SU-DHL-6 (cell line): ENCODE data around the gene CWF19L2.

ENCODE experiments used
- H2AFZ ChIP-seq: fragments of 200-600 bp; sonication (generic); 2 replicates; pipeline ENCODE4 v1.6.1; 2014; ENCODE audit warnings: low read depth, mild to moderate bottlenecking, moderate library complexity, mixed read lengths, antibody characterized with exemption, low read length; ENCODE audit not compliant: severe bottlenecking
- H3F3A ChIP-seq: fragments of 200-600 bp; shearing (Covaris generic); 2 replicates; pipeline ENCODE4 v1.6.0; 2016; ENCODE audit warnings: antibody characterized with exemption, mild to moderate bottlenecking; ENCODE audit not compliant: insufficient read depth
- H3K27ac ChIP-seq: fragments of 200-600 bp; sonication (generic); 2 replicates; pipeline ENCODE4 v1.5.1; 2016; ENCODE audit warnings: low read depth, mild to moderate bottlenecking, low read length, moderate library complexity, mixed read lengths
- H3K27me3 ChIP-seq: fragments of 200-600 bp; sonication (generic), shearing (Covaris generic); 2 replicates; pipeline ENCODE4 v1.6.0; 2014; ENCODE audit warnings: mild to moderate bottlenecking, low read length
- H3K36me3 ChIP-seq: fragments of 200-600 bp; sonication (generic); 2 replicates; pipeline ENCODE4 v1.6.1; 2014; ENCODE audit warnings: mild to moderate bottlenecking, low read length, mixed read lengths
- H3K4me2 ChIP-seq: fragments of 300-600, 200-600 bp; shearing (Covaris generic), sonication (generic); 2 replicates; pipeline ENCODE4 v1.6.0; 2014; ENCODE audit warnings: low read length, low read depth, mild to moderate bottlenecking; ENCODE audit not compliant: poor library complexity, severe bottlenecking
- H3K4me3 ChIP-seq: fragments of 200-600 bp; sonication (generic); 2 replicates; pipeline ENCODE4 v1.5.1; 2014; ENCODE audit warnings: antibody characterized with exemption, low read length, mild to moderate bottlenecking, mixed read lengths; ENCODE audit not compliant: insufficient read depth, poor library complexity, severe bottlenecking
- H3K79me2 ChIP-seq: fragments of 200-600 bp; sonication (generic); 2 replicates; pipeline ENCODE4 v1.6.1; 2014; ENCODE audit warnings: mild to moderate bottlenecking, low read length, moderate library complexity; ENCODE audit not compliant: insufficient read depth
- H3K9ac ChIP-seq: fragments of 200-600 bp; sonication (generic); 2 replicates; pipeline ENCODE4 v1.7.0; 2014; ENCODE audit warnings: mild to moderate bottlenecking, low read length
- H3K9me2 ChIP-seq: fragments of 200-600 bp; sonication (generic); replicated peaks from 2 replicates; pipeline ENCODE4 v1.6.1; 2014; ENCODE audit warnings: low read length; ENCODE audit not compliant: insufficient read depth
- H3K9me3 ChIP-seq: fragments of 200-600 bp; sonication (generic); 2 replicates; pipeline ENCODE4 v1.6.1; 2014; ENCODE audit warnings: low read length, mixed read lengths; ENCODE audit not compliant: insufficient read depth
- H4K20me1 ChIP-seq: fragments of 200-600 bp; sonication (generic); 2 replicates; pipeline ENCODE4 v1.6.1; 2014; ENCODE audit warnings: low read depth, mild to moderate bottlenecking, antibody characterized with exemption, low read length, moderate library complexity, mixed read lengths
- EZH2phosphoT487 ChIP-seq: fragments of 200-600 bp; sonication (generic), shearing (Covaris generic); conservative IDR thresholded peaks from 2 replicates; pipeline ENCODE4 v1.6.1; 2018; ENCODE audit warnings: mild to moderate bottlenecking, antibody characterized with exemption, low read length, moderate library complexity, mixed read lengths
- TF ChIP-seq, protein P1 (sequence below): fragments of 200-600 bp; sonication (generic); IDR thresholded peaks from one replicate; pipeline ENCODE4 v1.5.1; 2017; ENCODE audit warnings: antibody characterized with exemption, mild to moderate bottlenecking, low read length, moderate library complexity; ENCODE audit not compliant: insufficient read depth, poor library complexity, severe bottlenecking

The CWF19L2 gene

DNA sequence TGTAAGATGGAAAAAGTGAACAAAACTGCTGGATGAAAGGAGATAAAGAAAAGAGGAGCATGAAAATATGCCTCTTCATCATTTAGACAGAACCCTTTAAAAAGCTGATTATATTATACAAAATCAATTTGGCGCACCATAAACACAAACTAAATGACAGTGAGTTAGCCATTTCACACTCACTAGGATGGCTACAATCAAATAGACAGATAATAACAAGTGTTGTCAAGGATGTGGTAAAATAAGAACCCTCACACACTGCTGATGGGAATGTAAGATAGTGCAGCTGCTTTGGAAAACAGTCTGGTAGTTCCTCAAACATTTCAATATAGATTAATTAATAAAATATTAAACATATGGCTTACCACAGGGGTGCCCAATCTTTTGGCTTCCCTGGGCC, 99.7 kb downstream of the CWF19L2 start:
- Histone ChIP-seq H3K9me2 (no peaks in the 10 kb centered on the region), H3K4me2 (no peak overlapping the region), H3K27me3 (no peaks in the 10 kb centered on the region), H4K20me1 (no peaks in the 10 kb centered on the region), H3K27ac (no peak overlapping the region), H3K36me3 (no peaks in the 10 kb centered on the region), H3K9ac (no peak overlapping the region), H2AFZ (no peak overlapping the region), H3K79me2 (no peaks in the 10 kb centered on the region), H3K9me3 (no peaks in the 10 kb centered on the region), H3F3A (no peaks in the 10 kb centered on the region), H3K4me3 (no peak overlapping the region)
- TF ChIP-seq, protein P1, sequence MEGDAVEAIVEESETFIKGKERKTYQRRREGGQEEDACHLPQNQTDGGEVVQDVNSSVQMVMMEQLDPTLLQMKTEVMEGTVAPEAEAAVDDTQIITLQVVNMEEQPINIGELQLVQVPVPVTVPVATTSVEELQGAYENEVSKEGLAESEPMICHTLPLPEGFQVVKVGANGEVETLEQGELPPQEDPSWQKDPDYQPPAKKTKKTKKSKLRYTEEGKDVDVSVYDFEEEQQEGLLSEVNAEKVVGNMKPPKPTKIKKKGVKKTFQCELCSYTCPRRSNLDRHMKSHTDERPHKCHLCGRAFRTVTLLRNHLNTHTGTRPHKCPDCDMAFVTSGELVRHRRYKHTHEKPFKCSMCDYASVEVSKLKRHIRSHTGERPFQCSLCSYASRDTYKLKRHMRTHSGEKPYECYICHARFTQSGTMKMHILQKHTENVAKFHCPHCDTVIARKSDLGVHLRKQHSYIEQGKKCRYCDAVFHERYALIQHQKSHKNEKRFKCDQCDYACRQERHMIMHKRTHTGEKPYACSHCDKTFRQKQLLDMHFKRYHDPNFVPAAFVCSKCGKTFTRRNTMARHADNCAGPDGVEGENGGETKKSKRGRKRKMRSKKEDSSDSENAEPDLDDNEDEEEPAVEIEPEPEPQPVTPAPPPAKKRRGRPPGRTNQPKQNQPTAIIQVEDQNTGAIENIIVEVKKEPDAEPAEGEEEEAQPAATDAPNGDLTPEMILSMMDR, result no peak
- no peak for TF ChIP-seq EZH2phosphoT487

GRCh38 chr11:107354780-107355179, 102.8 kb downstream of the CWF19L2 start:
- H3K4me2 ChIP-seq, result no peak overlapping the region
- no peaks in the 10 kb centered on the region for H3K9me3 ChIP-seq
- H3K4me3 ChIP-seq, result no peak overlapping the region
- 0 out of 2 replicates have a peak, but pooled peaks cover 2% of the 10 kb centered on the region for H3K36me3 ChIP-seq
- no peak overlapping the region for H3K9ac ChIP-seq
- no peaks in the 10 kb centered on the region for H3F3A ChIP-seq
- no peaks in the 10 kb centered on the region for H3K27me3 ChIP-seq
- H2AFZ ChIP-seq, result no peak overlapping the region
- no peaks in the 10 kb centered on the region for H3K79me2 ChIP-seq
- no peaks in the 10 kb centered on the region for H4K20me1 ChIP-seq
- no peak for TF ChIP-seq EZH2phosphoT487
- TF ChIP-seq, protein P1, result no peak
- H3K9me2 ChIP-seq, result no peaks in the 10 kb centered on the region
- no peak overlapping the region for H3K27ac ChIP-seq

DNA sequence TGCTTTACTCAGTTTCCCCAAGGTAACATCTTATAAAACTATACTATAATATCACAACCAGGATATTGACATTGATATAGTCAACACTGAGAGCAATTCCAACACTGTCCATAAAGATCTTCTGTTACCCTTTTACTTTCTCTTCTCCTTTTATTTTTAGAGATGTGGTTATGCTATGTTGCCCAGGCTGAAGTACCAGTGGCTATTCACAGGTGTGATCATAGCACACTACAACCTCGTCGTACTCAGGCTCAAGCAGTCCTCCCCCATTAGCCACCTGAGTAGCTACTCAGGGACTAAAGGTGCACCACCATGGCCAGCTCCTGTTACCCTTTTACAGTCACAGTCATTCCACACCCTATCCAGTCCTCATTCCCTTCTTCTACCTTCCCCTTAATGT, 119.7 kb downstream of the CWF19L2 start:
- H3K79me2 ChIP-seq, result no peaks in the 10 kb centered on the region
- H3K9me2 ChIP-seq, result no peaks in the 10 kb centered on the region
- no peak overlapping the region for H3K4me2 ChIP-seq
- no peak for TF ChIP-seq EZH2phosphoT487
- TF ChIP-seq, protein P1, result no peak
- H3K4me3 ChIP-seq, result no peak overlapping the region
- H3K9ac ChIP-seq, result no peak overlapping the region
- no peaks in the 10 kb centered on the region for H3K9me3 ChIP-seq
- H2AFZ ChIP-seq, result no peak overlapping the region
- 0 out of 2 replicates have a peak, but pooled peaks cover 2% of the 10 kb centered on the region for H3K36me3 ChIP-seq
- H3K27me3 ChIP-seq, result no peaks in the 10 kb centered on the region
- no peaks in the 10 kb centered on the region for H3F3A ChIP-seq
- H4K20me1 ChIP-seq, result no peaks in the 10 kb centered on the region
- H3K27ac ChIP-seq, result no peak overlapping the region
